ENCODE data around the gene PDF.

- TF ChIP-seq ATF3 (CRISPR knock-in tag; IDR thresholded peaks at IDR 0.05) (no peak), SAFB2 (CRISPR knock-in tag; IDR thresholded peaks at IDR 0.05; ENCODE audit: borderline replicate concordance, low read depth) (no peak), ARNT (IDR thresholded peaks at IDR 0.05) (no peak), POLR2A (IDR thresholded peaks at IDR 0.05; ENCODE audit: insufficient read depth in 1 of 2, low read depth in 2 of 2, low read length in 2 of 2) (no peak), BHLHE40 (IDR thresholded peaks at IDR 0.05; ENCODE audit: low read length) (no peak)
These were observed 46.1 kb upstream of the PDF start for GRCh38 chr16:69376393-69377059.
